Smooth muscle cell (in vitro differentiated cells): ENCODE results near the gene HOXC13. TPM values are rescaled to one million over a fixed set of nuclear protein-coding genes. Genes with fewer than 3 reads are reported as not detected.

ENCODE experiments used
- DNase-seq: peaks from one replicate; lab custom pipeline; 2025; ENCODE audit not compliant: unreplicated experiment; lab: John Stamatoyannopoulos, UW
- H2AFZ ChIP-seq: fragments of 200-600 bp; sonication (generic); 2 replicates; pipeline ENCODE4 v1.6.0; 2016; ENCODE audit warnings: antibody characterized with exemption, low read depth, mild to moderate bottlenecking
- H3F3A ChIP-seq: fragments of 200-600 bp; sonication (generic); 2 replicates; pipeline ENCODE4 v1.6.0; 2017; ENCODE audit warnings: antibody characterized with exemption, low read depth
- H3K27ac ChIP-seq: fragments of 200-600 bp; sonication (generic); 2 replicates; pipeline ENCODE4 v1.5.1; 2016; ENCODE audit warnings: low read depth, mild to moderate bottlenecking
- H3K27me3 ChIP-seq: fragments of 200-600 bp; sonication (generic); 2 replicates; pipeline ENCODE4 v1.6.1; 2016; ENCODE audit warnings: low read depth, mild to moderate bottlenecking
- H3K36me3 ChIP-seq: fragments of 200-600 bp; sonication (generic); 2 replicates; pipeline ENCODE4 v1.5.1; 2016; ENCODE audit warnings: low read depth
- H3K4me1 ChIP-seq: fragments of 200-600 bp; sonication (generic); 2 replicates; pipeline ENCODE4 v1.5.1; 2016; ENCODE audit warnings: low read depth
- H3K4me2 ChIP-seq: fragments of 200-600 bp; sonication (generic); 2 replicates; pipeline ENCODE4 v1.6.0; 2016; ENCODE audit warnings: mild to moderate bottlenecking
- H3K4me3 ChIP-seq: fragments of 200-600 bp; sonication (generic); 2 replicates; pipeline ENCODE4 v1.5.1; 2016; ENCODE audit warnings: mild to moderate bottlenecking
- H3K79me2 ChIP-seq: fragments of 200-600 bp; sonication (generic); 2 replicates; pipeline ENCODE4 v1.6.0; 2016; ENCODE audit warnings: low read depth, mild to moderate bottlenecking
- H3K9ac ChIP-seq: fragments of 200-600 bp; sonication (generic); 2 replicates; pipeline ENCODE4 v1.6.0; 2016; ENCODE audit warnings: low read depth
- H3K9me3 ChIP-seq: fragments of 200-600 bp; sonication (generic); replicated peaks from 2 replicates; pipeline ENCODE4 v1.5.1; 2016; ENCODE audit warnings: low read depth
- H4K20me1 ChIP-seq: fragments of 200-600 bp; sonication (generic); 2 replicates; pipeline ENCODE4 v1.6.0; 2016; ENCODE audit warnings: low read depth
- WGBS: methylation state at CpG from one replicate; pipeline ENCODE4 v1.1.7; 2016; ENCODE audit warnings: low lambda C conversion rate; 5-methylcytosine and 5-hydroxymethylcytosine counted together
- polyA plus RNA-seq: library from polyadenylated mRNA; unstranded; fragments of >200 nt; fragmentation: Nextera tagmentation; extraction: Ambion mirVana; gene quantifications from 2 replicates; pipeline ENCODE4 v1.2.1, GENCODE V29; 2016
- total RNA-seq: library from RNA; depleted of rRNA; stranded (reverse); fragments of >200 nt; gene quantifications from 2 replicates; pipeline ENCODE4 v1.2.3, GENCODE V29; 2014
- TF ChIP-seq, protein P1 (sequence below): fragments of 200-600 bp; sonication (generic); IDR thresholded peaks from 2 replicates; pipeline ENCODE4 v1.5.1; 2017; ENCODE audit warnings: borderline replicate concordance, mild to moderate bottlenecking, antibody characterized with exemption; ENCODE audit not compliant: insufficient read depth, poor library complexity, severe bottlenecking

Gene HOXC13
- total and polyA plus RNA-seq, 2 experiments from 2014 or later, result 2.2 to 3.6 TPM

DNA sequence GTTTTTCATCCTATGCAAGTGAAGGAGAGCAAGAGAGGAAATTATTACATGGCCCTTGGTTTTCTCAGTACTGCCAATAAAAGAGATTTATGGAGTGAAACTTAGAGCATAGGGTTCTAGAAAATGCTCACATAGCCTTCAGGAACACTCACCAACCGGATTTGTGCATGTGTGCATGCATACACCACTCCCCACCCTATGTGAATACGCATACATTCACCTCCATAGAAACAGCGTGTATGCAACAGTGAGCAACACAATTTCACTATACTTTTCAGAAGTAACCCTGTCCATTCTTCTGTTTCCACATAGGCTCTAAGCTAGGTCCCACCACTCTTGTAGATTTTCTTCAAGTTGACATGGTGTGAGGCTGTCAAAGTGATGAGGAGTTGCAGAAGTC, 31.5 kb upstream of the HOXC13 start:
- TF ChIP-seq, protein P1, sequence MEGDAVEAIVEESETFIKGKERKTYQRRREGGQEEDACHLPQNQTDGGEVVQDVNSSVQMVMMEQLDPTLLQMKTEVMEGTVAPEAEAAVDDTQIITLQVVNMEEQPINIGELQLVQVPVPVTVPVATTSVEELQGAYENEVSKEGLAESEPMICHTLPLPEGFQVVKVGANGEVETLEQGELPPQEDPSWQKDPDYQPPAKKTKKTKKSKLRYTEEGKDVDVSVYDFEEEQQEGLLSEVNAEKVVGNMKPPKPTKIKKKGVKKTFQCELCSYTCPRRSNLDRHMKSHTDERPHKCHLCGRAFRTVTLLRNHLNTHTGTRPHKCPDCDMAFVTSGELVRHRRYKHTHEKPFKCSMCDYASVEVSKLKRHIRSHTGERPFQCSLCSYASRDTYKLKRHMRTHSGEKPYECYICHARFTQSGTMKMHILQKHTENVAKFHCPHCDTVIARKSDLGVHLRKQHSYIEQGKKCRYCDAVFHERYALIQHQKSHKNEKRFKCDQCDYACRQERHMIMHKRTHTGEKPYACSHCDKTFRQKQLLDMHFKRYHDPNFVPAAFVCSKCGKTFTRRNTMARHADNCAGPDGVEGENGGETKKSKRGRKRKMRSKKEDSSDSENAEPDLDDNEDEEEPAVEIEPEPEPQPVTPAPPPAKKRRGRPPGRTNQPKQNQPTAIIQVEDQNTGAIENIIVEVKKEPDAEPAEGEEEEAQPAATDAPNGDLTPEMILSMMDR, result no peak
- H3K4me3 ChIP-seq, result no peak overlapping the region
- H3F3A ChIP-seq, result no peaks in the 10 kb centered on the region
- no peak overlapping the region for H2AFZ ChIP-seq
- no peaks in the 10 kb centered on the region for H3K79me2 ChIP-seq
- no peak overlapping the region for H3K27ac ChIP-seq
- no peak for DNase-seq
- no peaks in the 10 kb centered on the region for H3K4me1 ChIP-seq
- H3K4me2 ChIP-seq, result no peak overlapping the region
- no peaks in the 10 kb centered on the region for H4K20me1 ChIP-seq
- 62% methylated on average over 3 of the region's 3 CpGs for WGBS
- no peaks in the 10 kb centered on the region for H3K9me3 ChIP-seq
- H3K27me3 ChIP-seq, result peaks cover 80% of the 10 kb centered on the region
- no peaks in the 10 kb centered on the region for H3K36me3 ChIP-seq
- no peak overlapping the region for H3K9ac ChIP-seq

DNA sequence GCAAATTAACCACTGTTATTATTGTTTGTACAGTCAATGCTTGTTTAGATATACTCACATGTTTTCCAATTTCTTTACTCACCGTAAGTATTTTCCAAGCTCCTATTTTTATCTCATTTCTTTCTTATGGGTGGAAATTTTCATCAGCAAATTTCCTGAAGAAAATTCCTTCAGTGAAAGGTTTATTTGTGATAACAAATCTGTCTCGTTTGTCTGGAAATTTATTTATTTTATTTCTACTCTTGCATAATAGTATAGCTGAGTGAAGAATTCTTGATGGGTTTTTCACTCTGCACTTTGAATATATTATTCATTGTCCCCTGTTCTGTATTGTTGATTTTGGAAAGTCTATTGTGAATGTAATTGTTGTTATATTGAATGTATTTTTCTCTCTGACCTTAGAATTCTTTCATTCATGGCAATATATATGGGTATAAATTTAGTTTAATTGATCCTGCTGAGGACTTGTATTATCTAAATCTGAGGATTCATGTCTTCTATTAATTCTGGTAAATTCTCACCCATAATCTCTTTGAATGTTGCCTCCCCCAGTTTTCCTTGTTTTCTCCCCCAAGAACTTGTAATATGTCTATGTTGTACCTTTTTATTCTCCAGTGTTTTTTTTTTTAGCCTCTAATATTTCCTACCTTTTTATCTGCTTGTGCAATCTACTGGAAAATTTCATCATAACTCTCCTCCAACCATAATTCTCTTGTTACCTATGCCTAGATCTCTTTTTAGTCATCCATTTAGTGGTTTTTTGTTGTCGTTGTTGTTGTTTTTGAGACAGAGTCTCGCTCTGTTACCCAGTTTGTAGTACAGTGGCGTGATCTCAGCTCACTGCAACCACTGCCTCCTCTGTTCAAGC, 21.6 kb upstream of the HOXC13 start:
- H4K20me1 ChIP-seq, result no peaks in the 10 kb centered on the region
- WGBS, result 86% methylated on average over 5 of the region's 5 CpGs
- no peak overlapping the region for H3K4me3 ChIP-seq
- H3K79me2 ChIP-seq, result no peaks in the 10 kb centered on the region
- TF ChIP-seq, protein P1, result no peak
- no peak overlapping the region for H2AFZ ChIP-seq
- peaks cover 94% of the 10 kb centered on the region for H3K27me3 ChIP-seq
- H3K9me3 ChIP-seq, result no peaks in the 10 kb centered on the region
- no peaks in the 10 kb centered on the region for H3K4me1 ChIP-seq
- no peaks in the 10 kb centered on the region for H3F3A ChIP-seq
- H3K4me2 ChIP-seq, result no peak overlapping the region
- H3K9ac ChIP-seq, result no peak overlapping the region
- H3K27ac ChIP-seq, result no peak overlapping the region
- H3K36me3 ChIP-seq, result no peaks in the 10 kb centered on the region
- no peak for DNase-seq

DNA sequence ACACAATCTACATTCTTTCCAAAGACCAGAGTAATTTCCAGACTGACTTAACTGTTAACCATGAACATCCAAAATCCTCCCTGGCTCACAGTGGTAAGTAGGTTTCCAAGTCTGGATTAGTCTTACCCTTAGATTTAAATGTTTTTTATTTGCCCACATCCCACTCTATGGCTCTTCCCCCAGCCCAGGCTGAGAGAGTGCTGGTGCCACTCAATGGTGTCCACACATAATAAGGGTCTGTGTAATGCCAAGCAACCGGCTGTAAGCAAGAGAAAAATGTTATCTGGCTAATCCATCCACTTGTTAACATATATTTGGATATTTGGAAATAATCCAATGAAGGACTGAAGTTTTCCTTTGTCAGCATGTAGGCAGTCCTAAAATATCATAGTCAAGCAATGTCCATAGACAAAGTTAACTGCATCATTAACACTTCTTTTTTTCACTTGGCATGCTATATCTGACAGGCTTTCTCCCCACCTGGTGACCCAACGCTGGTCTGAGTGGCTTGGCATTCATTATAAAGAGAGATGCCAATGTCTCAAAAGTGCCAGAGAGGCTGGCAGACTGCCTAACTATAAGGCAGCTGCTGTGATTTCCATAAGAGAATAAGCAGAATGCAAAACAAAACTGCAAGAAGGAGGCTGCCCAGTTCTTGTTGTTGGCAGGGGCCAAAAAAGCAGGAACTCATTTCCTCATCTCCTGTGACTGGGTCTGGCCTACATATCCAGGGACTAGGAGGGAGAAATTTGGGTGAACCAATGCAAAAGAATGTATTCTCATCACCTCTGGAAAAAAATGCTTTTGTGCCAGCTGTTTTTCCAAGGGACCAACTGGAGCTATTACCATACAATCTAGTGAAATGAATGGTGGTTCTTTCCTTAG, 13.9 kb upstream of the HOXC13 start:
- H2AFZ ChIP-seq, result no peak overlapping the region
- H3K4me2 ChIP-seq, result no peak overlapping the region
- H3K79me2 ChIP-seq, result no peaks in the 10 kb centered on the region
- no peak overlapping the region for H3K4me3 ChIP-seq
- DNase-seq, result no peak
- peaks cover 100% of the 10 kb centered on the region for H3K27me3 ChIP-seq
- H3F3A ChIP-seq, result no peaks in the 10 kb centered on the region
- H4K20me1 ChIP-seq, result no peaks in the 10 kb centered on the region
- no peak overlapping the region for H3K9ac ChIP-seq
- WGBS, result 56% methylated on average over 2 of the region's 2 CpGs
- H3K9me3 ChIP-seq, result no peaks in the 10 kb centered on the region
- TF ChIP-seq, protein P1, result no peak
- no peak overlapping the region for H3K27ac ChIP-seq
- H3K4me1 ChIP-seq, result no peaks in the 10 kb centered on the region
- H3K36me3 ChIP-seq, result no peaks in the 10 kb centered on the region
